Islet of Langerhans (tissue), 1 donor: ENCODE measurements around the gene GYPE.
"Not testable (repeated sequence)": the region's sequence is repeated elsewhere in the genome, so short reads cannot be mapped to it uniquely, and the experiment has no call there.

Experiments used
- FAIRE-seq: peaks from one replicate; lab custom pipeline; 2011; peaks lifted over from hg19 to GRCh38; lab: Jason Lieb, UNC

The GYPE gene

GRCh38 chr4:143869925-143870324 lies 35.4 kb downstream of the GYPE start:
- FAIRE-seq = not testable (repeated sequence)

DNA sequence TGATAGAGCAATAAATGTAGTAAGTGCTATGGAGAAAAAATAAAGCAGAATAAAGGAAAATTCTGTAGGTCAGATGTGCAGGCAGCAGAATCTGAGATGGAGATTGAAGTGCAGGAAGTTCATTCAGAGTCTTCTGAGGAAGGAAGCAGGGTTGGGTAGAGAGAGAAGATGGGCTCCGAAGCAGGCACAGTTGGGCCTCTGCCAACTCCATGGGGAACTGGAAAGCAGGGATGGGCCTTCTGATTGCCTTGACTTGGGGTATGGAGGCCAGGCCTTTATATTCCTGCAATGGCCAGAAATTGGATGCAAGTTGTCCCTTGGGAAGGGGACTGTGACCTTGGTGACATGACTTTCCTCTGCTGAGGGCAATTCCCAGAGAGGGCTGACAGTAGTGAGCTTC lies 42.6 kb downstream of the GYPE start:
- FAIRE-seq = not testable (repeated sequence)

GRCh38 chr4:143858456-143858855 lies 46.9 kb downstream of the GYPE start:
- FAIRE-seq = no peak

DNA sequence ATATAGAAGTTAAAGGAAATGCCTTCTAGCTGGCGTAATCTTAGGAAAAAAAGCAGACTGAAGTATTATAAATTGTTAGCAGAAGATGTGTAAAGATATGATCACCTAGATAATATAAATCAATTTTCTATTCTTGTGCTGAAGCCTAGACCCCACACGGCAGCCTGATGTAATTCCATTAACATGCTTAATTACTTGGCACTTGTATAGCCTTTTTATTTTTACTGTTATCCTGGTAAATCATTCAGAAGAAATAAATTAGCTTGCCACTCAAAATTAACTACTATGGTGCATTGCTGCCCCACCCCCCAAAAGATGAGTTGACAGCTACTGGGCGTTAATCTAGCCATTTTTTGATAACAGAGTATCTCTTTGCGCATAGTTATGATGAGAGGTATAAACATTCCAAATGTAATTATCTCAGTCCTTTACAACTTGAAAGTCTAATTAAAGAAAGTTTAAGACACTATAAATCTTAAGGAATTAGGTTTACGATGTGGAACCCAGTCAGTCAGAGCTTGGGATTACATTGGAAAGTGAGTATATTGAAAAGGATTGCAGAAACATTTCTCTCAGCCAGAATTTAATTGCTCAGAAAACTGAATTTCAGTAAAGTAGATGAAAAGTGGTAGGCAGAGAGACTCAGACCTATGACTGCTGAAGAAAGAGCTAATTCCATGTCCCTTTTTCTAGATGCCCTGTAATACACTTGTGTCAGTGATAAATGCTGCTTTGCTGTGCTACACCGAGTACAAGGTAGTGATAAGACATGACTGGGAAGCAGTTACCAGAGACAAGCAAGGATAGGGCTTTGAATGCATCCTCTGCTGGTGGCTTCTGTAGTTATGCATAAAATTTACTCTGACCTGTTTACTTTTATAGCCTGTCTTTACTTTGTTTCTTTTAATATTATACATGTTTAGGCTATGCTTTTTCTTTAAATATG lies 47.7 kb downstream of the GYPE start:
- FAIRE-seq = not testable (repeated sequence)

DNA sequence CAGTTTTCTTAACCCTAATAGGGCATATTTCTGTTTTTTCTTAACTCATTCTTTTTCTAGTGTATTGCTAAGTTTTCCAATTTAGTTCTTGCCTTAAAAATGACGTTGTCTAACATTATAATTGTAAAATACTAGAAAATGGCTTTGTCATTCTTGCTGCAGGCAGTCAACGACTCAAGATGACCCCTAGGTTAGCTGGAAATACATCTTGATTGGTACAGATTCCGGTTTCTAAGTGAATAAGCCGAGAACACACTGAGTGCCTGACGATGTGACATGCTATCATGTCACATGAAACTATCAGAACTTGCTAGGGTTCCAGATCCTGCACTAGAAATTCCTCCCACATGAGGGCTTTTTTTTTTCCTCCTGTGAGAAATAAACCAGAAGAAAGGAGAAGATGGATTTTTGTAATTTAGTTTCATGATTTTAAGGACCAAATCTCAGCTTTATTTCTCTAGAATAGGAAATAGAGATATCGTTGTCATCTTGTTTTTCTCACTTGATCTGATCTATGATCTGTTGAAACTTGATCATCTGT lies 49.3 kb downstream of the GYPE start:
- not testable (repeated sequence) for FAIRE-seq

DNA sequence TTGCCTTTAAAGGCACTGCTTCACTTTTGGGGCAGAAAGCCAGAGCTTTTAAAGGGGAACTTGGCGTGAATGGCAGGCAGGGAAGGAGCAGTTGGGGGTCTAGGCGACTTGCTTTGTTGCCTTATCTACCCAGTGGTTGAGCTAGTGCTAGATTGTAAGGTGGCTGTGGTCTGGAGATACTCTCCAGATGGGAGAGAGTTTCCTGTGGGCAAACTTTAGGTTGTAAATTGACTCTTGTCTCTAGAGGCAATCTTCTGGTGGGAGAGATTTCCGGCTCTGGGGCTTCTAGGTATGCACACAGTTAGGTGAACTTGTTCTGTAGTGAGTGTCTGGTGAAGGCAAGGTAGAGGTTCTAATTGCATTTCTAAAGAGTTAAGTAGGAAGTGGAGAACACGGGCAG lies 50.7 kb downstream of the GYPE start:
- FAIRE-seq = not testable (repeated sequence)

- FAIRE-seq = not testable (repeated sequence)
Measured at GRCh38 chr4:143849296-143849695, 56.1 kb downstream of the GYPE start.

DNA sequence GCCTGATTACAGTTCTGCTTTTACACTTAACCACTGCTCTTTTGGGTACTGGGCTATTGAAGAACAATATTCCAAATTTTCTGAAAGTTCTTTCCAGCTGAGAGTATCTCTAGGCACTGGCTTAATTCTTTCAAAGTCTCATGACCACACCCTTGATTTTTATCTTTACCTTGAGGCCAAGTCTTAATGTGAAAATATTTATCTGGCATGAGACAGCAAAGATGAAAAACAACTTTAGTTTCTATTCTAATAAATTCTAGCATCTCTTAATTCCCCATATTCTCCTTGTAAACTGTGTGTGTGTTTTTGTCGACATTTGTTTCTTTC lies 61.9 kb downstream of the GYPE start:
- not testable (repeated sequence) for FAIRE-seq

GRCh38 chr4:143842624-143843505 lies 62.5 kb downstream of the GYPE start:
- FAIRE-seq = not testable (repeated sequence)

GRCh38 chr4:143839413-143839812 lies 65.9 kb downstream of the GYPE start:
- not testable (repeated sequence) for FAIRE-seq

- FAIRE-seq = not testable (repeated sequence)
Measured at GRCh38 chr4:143834196-143834595, 71.2 kb downstream of the GYPE start.

- FAIRE-seq = not testable (repeated sequence)
Measured at GRCh38 chr4:143833676-143834075, 71.7 kb downstream of the GYPE start.

GRCh38 chr4:143830576-143830975 lies 74.8 kb downstream of the GYPE start:
- not testable (repeated sequence) for FAIRE-seq

DNA sequence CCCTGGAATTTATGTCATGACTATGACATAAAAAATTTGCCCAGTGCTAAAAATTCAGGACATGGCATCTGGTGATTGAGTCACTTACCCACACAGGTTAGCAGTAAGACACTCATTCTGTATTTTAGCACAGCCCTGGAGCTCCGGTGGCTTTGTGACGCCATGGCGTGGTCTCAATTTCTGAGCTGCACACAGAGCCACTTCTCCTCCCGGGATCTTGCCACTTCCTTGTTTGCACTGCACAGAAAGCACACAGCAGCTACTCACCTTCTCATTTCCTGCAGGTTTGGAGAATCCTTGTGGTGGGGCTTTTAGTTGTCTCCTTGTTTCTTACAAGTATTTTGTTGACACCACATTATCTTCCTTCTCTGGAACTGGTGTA lies 76.1 kb downstream of the GYPE start:
- not testable (repeated sequence) for FAIRE-seq
